ENCODE data around the gene PDE1C. TPM values are rescaled to one million over a fixed set of nuclear protein-coding genes. Genes with fewer than 3 reads are reported as not detected.
A peak's percentile ranks its signal among the peaks of the same experiment; 100 is the strongest.

PDE1C gene
- total and polyA plus RNA-seq, 2 experiments from 2014 or later = 23.5 to 33.8 TPM

DNA sequence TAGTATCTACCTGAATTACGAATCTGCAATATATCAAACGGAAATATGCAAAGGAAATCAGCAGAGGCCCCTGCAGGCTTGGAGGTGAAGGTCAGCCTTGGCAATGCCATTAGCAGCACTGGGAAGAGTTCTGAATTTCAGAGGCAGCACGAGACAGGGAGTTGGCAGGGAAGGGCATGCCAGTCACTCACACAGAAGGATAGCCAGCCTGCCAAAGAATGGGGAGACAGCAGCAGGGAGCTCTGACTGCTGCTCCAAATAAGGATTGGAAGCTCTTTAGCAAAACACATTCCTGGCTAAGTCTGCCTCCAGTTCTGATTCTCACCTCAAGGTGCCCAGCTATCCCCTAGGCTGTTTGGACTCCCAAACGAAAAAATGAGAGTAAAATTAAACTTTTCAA lies 188.0 kb downstream of the PDE1C start:
- WGBS, 2 experiments (ENCODE audit: low coverage in 1 of 2, low lambda C conversion rate in 2 of 2, missing lambda C conversion rate in 2 of 2) = 8 to 13% methylated on average over 4 of the region's 4 CpGs
- H3K27me3 ChIP-seq (replicated peaks; ENCODE audit: insufficient read depth) = no peaks in the 10 kb centered on the region
- no peaks in the 10 kb centered on the region for H3K9me2 ChIP-seq (ENCODE audit: insufficient read depth)
- peaks cover 31% of the 10 kb centered on the region for H3F3A ChIP-seq (ENCODE audit: insufficient read depth)
- DNase-seq = peak; percentile 44
- H2AFZ ChIP-seq = no peak overlapping the region
- peaks cover 15% of the 10 kb centered on the region for H3K36me3 ChIP-seq (ENCODE audit: low read depth)
- H3K4me2 ChIP-seq (ENCODE audit: unreplicated experiment) = peak overlapping the region; percentile 47
- TF ChIP-seq EZH2phosphoT487 (IDR thresholded peaks at IDR 0.05; ENCODE audit: insufficient read depth, low read depth) = no peak
- TF ChIP-seq EZH2 (IDR thresholded peaks at IDR 0.05; ENCODE audit: insufficient read depth, poor library complexity, severe bottlenecking) = no peak
- in situ Hi-C loops (cut with MboI) = no loop called here
- no peak overlapping the region for H3K9ac ChIP-seq
- H3K27ac ChIP-seq = peak overlapping the region; percentile 82
- peak overlapping the region; percentile 24; the same call in 1 of the 2 replicates for H3K4me3 ChIP-seq
- H4K20me1 ChIP-seq (ENCODE audit: insufficient read depth) = no peaks in the 10 kb centered on the region
- no peaks in the 10 kb centered on the region for H3K9me3 ChIP-seq (ENCODE audit: low read depth)
- peaks cover 33% of the 10 kb centered on the region for H3K4me1 ChIP-seq (ENCODE audit: insufficient read depth)
- H3K79me2 ChIP-seq (ENCODE audit: insufficient read depth) = peaks cover 4% of the 10 kb centered on the region; the same call in 1 of the 2 replicates

GRCh38 chr7:31878875-31879274 lies 191.3 kb downstream of the PDE1C start:
- WGBS, 2 experiments (ENCODE audit: low coverage in 1 of 2, low lambda C conversion rate in 2 of 2, missing lambda C conversion rate in 2 of 2) = 37 to 52% methylated on average over 9 of the region's 9 CpGs
- in situ Hi-C loops (cut with MboI) = no loop called here

GRCh38 chr7:31875424-31875823 lies 194.8 kb downstream of the PDE1C start:
- Histone ChIP-seq H3K4me3 (no peak overlapping the region), H3K9me2 (ENCODE audit: insufficient read depth) (no peaks in the 10 kb centered on the region), H3K9ac (no peak overlapping the region), H3K36me3 (ENCODE audit: low read depth) (peaks cover 24% of the 10 kb centered on the region), H3K4me2 (ENCODE audit: unreplicated experiment) (no peak overlapping the region), H3K27me3 (replicated peaks; ENCODE audit: insufficient read depth) (no peaks in the 10 kb centered on the region), H3K27ac (no peak overlapping the region), H2AFZ (no peak overlapping the region), H4K20me1 (ENCODE audit: insufficient read depth) (no peaks in the 10 kb centered on the region), H3F3A (ENCODE audit: insufficient read depth) (no peaks in the 10 kb centered on the region), H3K9me3 (ENCODE audit: low read depth) (no peaks in the 10 kb centered on the region), H3K79me2 (ENCODE audit: insufficient read depth) (no peaks in the 10 kb centered on the region), H3K4me1 (ENCODE audit: insufficient read depth) (peaks cover 9% of the 10 kb centered on the region; the same call in 1 of the 2 replicates)
- TF ChIP-seq EZH2phosphoT487 (IDR thresholded peaks at IDR 0.05; ENCODE audit: insufficient read depth, low read depth) (no peak), EZH2 (IDR thresholded peaks at IDR 0.05; ENCODE audit: insufficient read depth, poor library complexity, severe bottlenecking) (no peak)
- WGBS, 2 experiments (ENCODE audit: low coverage in 1 of 2, low lambda C conversion rate in 2 of 2, missing lambda C conversion rate in 2 of 2) = 12 to 13% methylated on average over 2 of the region's 2 CpGs
- in situ Hi-C loops (cut with MboI) = no loop called here
- DNase-seq = peak; percentile 52

More at GRCh38 chr7:31878875-31879274, 191.3 kb downstream of the PDE1C start:
- Histone ChIP-seq H3K27me3 (replicated peaks; ENCODE audit: insufficient read depth) (no peaks in the 10 kb centered on the region), H3K36me3 (ENCODE audit: low read depth) (peaks cover 17% of the 10 kb centered on the region), H4K20me1 (ENCODE audit: insufficient read depth) (no peaks in the 10 kb centered on the region), H3K9ac (no peak overlapping the region), H2AFZ (no peak overlapping the region), H3K9me2 (ENCODE audit: insufficient read depth) (no peaks in the 10 kb centered on the region), H3K4me1 (ENCODE audit: insufficient read depth) (peaks cover 34% of the 10 kb centered on the region), H3K4me2 (ENCODE audit: unreplicated experiment) (no peak overlapping the region), H3F3A (ENCODE audit: insufficient read depth) (peaks cover 21% of the 10 kb centered on the region), H3K9me3 (ENCODE audit: low read depth) (no peaks in the 10 kb centered on the region), H3K79me2 (ENCODE audit: insufficient read depth) (peaks cover 4% of the 10 kb centered on the region; the same call in 1 of the 2 replicates), H3K4me3 (no peak overlapping the region), H3K27ac (no peak overlapping the region)
- no peak for DNase-seq
- TF ChIP-seq EZH2 (IDR thresholded peaks at IDR 0.05; ENCODE audit: insufficient read depth, poor library complexity, severe bottlenecking) = no peak
- no peak for TF ChIP-seq EZH2phosphoT487 (IDR thresholded peaks at IDR 0.05; ENCODE audit: insufficient read depth, low read depth)

DNA sequence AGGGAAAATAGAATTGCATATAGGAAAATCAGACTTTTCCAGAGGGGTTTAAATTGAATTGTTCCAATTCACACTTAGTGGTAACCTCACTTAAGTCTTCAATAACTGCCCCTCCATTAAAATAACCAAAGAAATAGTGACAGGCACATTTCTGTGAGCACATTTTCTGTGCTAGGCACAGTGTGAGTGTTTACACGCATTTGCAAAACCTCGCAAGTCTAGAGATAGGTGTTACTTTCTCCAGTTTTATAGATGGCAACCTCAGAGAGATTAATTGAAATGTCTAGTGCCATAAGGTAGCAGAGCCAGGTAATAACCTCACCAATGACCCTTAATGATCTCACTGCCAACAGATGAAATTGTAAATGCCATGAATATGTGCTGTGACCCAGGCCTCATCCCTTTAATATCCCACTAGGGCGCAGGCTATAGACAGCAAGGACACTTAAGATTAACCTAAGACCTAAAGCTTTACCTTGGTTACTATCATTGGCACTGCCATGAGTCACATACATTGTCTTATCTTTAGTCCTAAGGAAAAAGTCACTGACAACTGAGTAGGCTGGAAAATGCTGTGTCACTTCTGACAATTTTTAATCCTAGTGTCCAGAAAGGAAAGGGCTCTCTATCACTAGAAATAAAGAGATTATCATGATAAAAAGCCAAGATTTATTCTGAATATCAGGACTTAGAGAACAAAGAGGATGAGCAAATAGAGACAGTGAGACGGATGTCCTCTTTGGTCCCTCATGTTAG lies 195.4 kb downstream of the PDE1C start:
- 24 to 35% methylated on average over 4 of the region's 4 CpGs for WGBS, 2 experiments (ENCODE audit: low coverage in 1 of 2, low lambda C conversion rate in 2 of 2, missing lambda C conversion rate in 2 of 2)
- Histone ChIP-seq H3K4me3 (no peak overlapping the region), H3K27me3 (replicated peaks; ENCODE audit: insufficient read depth) (no peaks in the 10 kb centered on the region)

More for the DNA sequence above, 195.4 kb downstream of the PDE1C start:
- H3K36me3 ChIP-seq (ENCODE audit: low read depth) = peaks cover 24% of the 10 kb centered on the region
- H4K20me1 ChIP-seq (ENCODE audit: insufficient read depth) = no peaks in the 10 kb centered on the region
- H3K79me2 ChIP-seq (ENCODE audit: insufficient read depth) = no peaks in the 10 kb centered on the region
- in situ Hi-C loops (cut with MboI) = no loop called here
- no peaks in the 10 kb centered on the region for H3K9me2 ChIP-seq (ENCODE audit: insufficient read depth)
- H3K9ac ChIP-seq = no peak overlapping the region
- TF ChIP-seq EZH2phosphoT487 (IDR thresholded peaks at IDR 0.05; ENCODE audit: insufficient read depth, low read depth) (no peak), EZH2 (IDR thresholded peaks at IDR 0.05; ENCODE audit: insufficient read depth, poor library complexity, severe bottlenecking) (no peak)
- H2AFZ ChIP-seq = no peak overlapping the region
- H3K4me2 ChIP-seq (ENCODE audit: unreplicated experiment) = no peak overlapping the region
- H3K27ac ChIP-seq = no peak overlapping the region
- H3K4me1 ChIP-seq (ENCODE audit: insufficient read depth) = peaks cover 9% of the 10 kb centered on the region; the same call in 1 of the 2 replicates
- no peaks in the 10 kb centered on the region for H3F3A ChIP-seq (ENCODE audit: insufficient read depth)
- H3K9me3 ChIP-seq (ENCODE audit: low read depth) = no peaks in the 10 kb centered on the region
- no peak for DNase-seq

All from GM23248 (cell line).